HG03439 (cell line): ENCODE data around the gene ZNF438.
"Not testable (repeated sequence)": the region's sequence is repeated elsewhere in the genome, so short reads cannot be mapped to it uniquely, and the experiment has no call there.

Experiments used
- ATAC-seq: cut with Tn5 transposase; IDR thresholded peaks from one replicate; pipeline ENCODE4 v1.9.1; 2021; ENCODE audit warnings: mild to moderate bottlenecking, moderate library complexity; ENCODE audit not compliant: unreplicated experiment

The ZNF438 gene

GRCh38 chr10:31051703-31052102, 20.0 kb upstream of the ZNF438 start:
- no peak for ATAC-seq

DNA sequence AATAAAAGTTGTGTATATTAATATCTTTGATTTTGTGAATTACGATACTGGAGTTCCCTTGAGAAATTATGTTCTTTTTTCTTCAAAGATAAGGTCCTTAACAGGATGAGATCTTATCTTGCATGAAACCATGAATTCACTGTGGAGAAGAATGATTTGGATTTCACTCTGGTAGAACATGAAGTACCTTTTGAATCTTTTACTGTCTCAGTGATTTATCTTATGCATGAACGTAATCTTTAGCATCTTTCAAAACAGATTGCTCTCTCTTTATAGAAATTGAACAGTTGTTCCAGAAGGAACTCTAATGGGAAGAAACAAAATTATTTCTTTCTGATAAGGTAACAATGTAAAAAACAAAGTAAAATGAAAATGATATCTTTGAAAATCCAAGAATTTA, 11.0 kb upstream of the ZNF438 start:
- no peak for ATAC-seq

DNA sequence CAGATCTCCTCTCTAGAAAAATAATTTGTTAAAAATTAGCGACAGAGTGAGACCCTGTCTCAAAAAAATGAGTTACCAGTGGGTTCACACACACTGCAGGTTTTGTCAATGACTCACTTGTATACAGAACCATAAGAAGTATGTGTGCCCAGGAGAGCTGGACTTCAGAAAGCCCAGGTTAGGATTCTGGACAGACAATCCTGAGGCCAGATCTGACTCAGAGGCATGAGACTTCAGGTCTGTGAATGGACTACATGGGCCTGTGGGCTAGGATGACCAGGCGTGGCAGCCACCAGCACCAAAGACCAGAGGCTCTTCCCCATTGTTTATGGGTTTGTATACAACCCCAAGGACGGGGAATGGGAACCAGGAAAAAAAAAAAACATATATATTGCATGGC, 9.3 kb upstream of the ZNF438 start:
- no peak for ATAC-seq

- ATAC-seq = not testable (repeated sequence)
Observed at GRCh38 chr10:31039006-31039405, 7.3 kb upstream of the ZNF438 start.

DNA sequence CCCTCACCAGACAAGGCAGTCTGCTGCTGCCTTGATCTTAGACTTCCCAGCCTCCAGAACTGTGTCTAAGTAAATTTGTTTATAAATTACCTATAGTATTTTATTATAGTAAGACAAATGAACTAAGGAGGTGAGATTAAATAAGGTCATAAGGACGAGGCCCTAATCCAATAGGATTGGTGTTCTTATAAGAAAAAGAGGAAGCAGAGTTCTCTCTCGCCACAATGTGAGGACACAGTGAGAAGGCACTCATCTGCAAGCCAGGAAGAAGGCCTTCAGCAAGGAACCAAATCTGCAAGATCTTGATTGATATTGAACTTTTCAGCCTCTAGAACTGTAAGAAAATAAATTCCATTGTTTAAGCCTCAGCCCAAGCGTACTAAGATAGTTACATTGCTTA, 6.1 kb upstream of the ZNF438 start:
- no peak for ATAC-seq

DNA sequence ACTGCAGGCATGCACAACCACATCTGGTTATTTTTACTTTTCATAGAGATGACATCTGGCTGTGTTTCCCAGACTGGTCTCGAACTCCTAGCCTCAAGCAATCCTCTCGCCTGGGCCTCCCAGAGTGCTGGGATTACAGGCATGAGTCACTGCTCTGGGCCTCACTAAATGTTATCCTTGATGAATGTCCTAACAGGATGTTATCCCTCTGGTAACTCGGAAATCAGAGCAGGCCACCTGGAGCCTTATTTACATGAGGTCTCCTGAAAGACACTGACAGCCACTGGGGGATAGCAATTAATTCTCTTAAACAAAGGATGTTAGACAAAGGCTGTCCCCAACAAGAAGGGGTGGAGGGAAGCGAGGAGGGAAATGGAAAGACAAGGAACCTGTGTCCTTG, 4.5 kb upstream of the ZNF438 start:
- ATAC-seq = no peak

- no peak for ATAC-seq
Observed at GRCh38 chr10:31035266-31035798, 3.7 kb upstream of the ZNF438 start.

DNA sequence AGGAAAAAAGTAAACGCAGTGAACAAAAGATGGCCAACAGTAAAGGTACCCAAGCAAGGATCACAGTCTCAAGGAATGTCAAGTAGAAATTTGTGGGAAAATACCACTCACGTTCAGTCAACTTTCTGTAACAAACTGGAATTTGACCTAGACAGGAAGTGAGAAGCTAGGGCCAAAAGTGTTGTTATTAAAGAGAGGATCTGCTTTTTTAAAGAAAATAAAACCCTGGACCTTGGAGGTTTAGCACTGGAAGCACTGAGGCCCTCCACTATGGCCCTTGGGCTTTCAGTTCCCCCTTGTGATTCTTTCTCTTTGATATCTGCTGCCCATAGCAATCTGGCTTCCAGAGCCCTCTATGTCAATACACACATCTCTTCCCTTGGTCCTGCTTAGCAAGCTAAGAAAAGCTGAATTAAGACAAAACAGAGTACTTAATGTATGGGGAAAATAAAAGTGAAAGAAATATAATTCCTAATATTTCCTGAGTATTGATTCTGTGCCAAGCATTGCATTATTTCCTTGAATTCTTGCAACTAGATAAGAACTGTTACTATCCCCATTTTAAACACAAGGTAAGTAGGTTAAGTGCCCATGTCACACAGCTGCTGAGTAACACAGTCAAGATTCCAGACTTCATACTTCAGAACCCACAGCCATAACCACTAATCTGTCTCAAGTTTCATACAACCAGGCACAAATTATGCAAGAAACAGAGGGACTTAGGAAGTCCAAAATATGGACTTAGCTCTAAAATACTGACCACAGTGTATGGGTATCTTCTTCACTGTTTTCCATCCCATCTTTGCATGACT, 2.6 kb upstream of the ZNF438 start:
- no peak for ATAC-seq

DNA sequence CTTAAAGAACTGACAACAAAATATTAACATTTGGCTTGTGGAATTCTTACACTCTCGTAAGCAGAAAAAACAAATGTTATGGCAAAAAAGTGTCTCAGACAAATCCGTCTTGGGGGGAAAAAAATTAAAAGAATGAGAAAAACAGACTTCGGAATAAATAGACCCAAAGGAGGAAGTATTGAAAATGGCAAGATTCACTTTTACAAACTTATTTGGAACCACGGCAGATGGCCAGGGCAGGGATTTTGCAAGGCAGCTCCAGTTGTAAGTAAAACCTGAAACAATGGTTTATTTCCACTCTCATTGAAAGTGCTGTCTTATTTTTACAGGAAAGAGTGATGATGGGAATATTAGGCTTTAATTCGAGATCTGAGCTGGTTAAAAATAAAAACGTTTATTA, 1.5 kb upstream of the ZNF438 start:
- no peak for ATAC-seq

DNA sequence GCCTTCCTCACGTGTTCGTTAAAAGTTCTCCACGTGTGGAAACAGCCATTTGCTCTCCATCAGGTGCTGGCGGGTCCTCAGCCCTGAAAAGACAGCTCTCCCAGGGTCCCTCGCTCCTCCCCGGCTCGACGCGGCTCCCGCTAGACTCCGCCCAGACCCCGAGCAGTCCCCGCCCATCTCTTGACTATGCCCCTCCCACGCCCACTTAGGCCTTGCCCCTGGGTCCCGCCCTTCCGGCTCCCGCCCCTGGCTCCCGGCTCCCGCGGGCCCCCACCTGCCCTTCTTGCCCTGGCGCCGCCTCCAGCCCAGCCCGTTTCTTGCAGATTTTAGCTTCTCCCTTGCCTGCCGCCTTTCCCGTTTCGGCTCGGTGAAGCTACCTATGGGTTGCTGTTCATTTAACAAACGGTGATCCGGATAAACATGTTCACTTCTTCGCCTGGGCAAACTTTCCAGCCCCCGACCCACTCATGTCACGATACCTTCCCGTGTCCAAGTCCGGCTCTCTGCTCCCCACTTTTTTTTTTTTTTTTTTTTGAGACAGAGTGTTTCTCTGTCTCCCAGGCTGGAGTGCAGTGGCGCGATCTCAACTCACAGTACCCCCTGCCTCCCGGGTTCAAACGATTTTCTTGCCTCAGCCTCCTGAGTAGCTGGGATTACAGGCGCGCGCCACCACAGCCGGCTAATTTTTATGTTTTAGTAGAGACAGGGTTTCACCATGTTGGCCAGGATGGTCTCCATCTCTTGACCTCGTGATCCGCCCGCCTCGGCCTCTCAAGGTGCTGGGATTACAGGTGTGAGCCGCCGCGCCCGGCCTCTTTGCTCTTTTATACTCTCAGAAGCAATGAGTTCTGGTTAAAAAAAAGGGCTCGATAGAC, 830 bp upstream of the ZNF438 start:
- peak; percentile 85 for ATAC-seq

DNA sequence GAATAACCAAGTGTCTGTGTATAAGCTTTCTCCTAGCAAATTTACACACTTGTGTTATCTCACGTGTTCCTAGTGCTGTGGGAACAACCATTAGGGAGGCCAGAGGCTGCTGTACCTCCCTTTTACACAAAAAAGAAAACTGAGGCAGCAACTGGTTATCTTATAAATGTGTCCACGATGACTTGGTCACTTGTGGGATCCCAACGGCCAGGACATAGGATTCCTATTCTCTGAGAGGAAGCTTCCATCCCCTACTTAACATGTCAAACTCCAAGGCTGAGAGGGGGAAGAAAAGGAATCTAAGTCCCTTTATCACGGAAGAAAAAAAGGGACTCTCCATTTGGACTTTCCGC, 484 bp downstream of the ZNF438 start:
- ATAC-seq = no peak

- ATAC-seq = no peak
Observed at GRCh38 chr10:31030800-31031199, 865 bp downstream of the ZNF438 start.

GRCh38 chr10:31030260-31030659, 1.4 kb downstream of the ZNF438 start:
- ATAC-seq = no peak

DNA sequence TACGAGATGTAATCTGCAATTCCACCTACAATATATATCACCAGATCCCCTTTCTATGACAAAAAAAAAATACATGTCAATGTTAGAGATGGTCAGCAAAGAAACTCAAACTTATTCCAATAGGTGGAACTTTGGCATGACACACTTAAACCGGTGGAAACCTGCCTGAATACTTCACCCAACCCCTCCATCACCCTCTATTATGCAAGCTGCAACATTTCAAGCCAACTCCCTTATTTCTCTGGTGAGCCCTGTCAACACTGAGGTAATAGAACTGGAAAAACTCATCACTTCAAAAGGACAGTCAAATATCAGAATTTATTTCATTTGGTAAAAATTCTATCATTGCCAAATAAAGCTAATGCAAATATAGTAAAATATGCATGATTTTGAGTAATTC, 3.6 kb downstream of the ZNF438 start:
- ATAC-seq = no peak

DNA sequence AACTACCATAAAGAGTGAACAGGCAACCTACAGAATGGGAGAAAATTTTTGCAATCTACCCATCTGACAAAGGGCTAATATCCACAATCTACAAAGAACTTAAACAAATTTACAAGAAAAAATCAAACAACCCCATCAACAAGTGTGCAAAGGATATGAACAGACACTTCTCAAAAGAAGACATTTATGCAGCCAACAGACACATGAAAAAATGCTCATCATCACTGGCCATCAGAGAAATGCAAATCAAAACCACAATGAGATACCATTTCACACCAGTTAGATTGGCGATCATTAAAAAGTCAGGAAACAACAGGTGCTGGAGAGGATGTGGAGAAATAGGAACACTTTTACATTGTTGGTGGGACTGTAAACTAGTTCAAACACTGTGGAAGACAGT, 5.4 kb downstream of the ZNF438 start:
- ATAC-seq = not testable (repeated sequence)

DNA sequence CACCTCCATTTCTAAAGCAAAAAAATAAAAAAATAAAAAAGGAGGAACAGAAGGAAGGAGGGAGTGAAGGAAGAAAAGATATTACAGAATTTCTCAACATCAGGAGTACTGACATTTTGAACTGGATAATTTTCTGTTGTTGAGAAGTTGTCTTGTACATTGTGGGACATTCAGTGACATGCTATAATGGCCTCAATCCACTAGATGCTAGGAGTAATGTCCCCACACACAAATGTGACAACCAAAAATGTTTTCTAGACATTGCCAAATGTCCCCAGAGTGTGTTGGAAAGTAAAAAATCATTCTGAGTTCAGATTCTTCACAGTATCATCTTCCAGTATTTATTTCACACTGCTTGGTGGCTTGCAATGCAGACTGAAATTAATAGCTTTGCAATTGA, 6.5 kb downstream of the ZNF438 start:
- no peak for ATAC-seq

- no peak for ATAC-seq
Observed at GRCh38 chr10:31023558-31023957, 8.1 kb downstream of the ZNF438 start.

GRCh38 chr10:31020209-31020608, 11.5 kb downstream of the ZNF438 start:
- no peak for ATAC-seq

DNA sequence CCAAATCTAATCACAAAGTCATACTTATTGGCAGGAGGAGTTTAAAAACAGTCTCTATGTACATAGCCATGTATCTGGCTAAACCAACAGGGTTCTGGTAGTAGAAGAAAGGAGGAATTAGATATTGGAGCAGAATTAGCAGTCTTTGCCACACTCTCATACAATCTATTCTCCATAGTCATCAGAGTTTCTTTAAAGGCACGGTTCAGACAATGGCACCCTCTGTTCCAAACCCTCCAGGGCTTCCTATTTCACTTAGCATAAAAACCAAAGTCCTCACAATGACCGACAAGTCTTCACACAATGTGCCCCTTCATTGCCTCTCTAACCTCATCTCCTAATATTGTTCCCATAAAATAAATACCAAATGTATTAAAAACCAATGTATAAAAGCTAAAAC, 12.7 kb downstream of the ZNF438 start:
- no peak for ATAC-seq

GRCh38 chr10:31018356-31018750, 13.3 kb downstream of the ZNF438 start:
- no peak for ATAC-seq

- no peak for ATAC-seq
Observed at GRCh38 chr10:31017534-31018355, 13.9 kb downstream of the ZNF438 start.
